ENCODE data around the gene SLC35A4. TPM values are rescaled to one million over a fixed set of nuclear protein-coding genes. Genes with fewer than 3 reads are reported as not detected.

The SLC35A4 gene
- total RNA-seq, 2 donors from 2014 or later: 61.6 to 68.9 TPM

DNA sequence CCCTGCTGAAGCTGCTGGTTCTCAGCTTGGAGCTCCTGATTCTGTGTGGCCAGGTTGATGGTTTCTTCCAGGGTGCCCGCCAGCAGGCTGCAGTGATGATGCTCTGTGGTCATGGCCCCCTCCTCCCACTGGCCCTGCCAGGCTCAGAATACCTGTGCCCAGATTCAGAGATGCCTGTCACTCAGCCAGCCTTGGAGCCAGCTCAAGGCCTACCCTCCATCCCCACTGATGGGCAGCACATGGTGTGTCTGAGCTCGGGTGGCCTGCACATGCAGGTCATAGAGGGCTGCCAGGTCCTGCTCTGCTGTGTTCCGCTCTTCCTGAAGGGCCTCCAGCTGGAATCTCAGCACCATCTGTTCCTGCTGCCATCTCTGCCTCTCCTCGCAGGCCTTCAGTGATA, 5.4 kb downstream of the SLC35A4 start:
- no peaks in the 10 kb centered on the region for H3K27me3 ChIP-seq (ENCODE audit: control insufficient read depth, insufficient read depth, low read length, poor library complexity, severe bottlenecking)
- TF ChIP-seq, protein P1, sequence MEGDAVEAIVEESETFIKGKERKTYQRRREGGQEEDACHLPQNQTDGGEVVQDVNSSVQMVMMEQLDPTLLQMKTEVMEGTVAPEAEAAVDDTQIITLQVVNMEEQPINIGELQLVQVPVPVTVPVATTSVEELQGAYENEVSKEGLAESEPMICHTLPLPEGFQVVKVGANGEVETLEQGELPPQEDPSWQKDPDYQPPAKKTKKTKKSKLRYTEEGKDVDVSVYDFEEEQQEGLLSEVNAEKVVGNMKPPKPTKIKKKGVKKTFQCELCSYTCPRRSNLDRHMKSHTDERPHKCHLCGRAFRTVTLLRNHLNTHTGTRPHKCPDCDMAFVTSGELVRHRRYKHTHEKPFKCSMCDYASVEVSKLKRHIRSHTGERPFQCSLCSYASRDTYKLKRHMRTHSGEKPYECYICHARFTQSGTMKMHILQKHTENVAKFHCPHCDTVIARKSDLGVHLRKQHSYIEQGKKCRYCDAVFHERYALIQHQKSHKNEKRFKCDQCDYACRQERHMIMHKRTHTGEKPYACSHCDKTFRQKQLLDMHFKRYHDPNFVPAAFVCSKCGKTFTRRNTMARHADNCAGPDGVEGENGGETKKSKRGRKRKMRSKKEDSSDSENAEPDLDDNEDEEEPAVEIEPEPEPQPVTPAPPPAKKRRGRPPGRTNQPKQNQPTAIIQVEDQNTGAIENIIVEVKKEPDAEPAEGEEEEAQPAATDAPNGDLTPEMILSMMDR (conservative IDR thresholded peaks at IDR 0.05): no peak
- H3K4me3 ChIP-seq (ENCODE audit: low read length): no peak overlapping the region
- H3K4me1 ChIP-seq (ENCODE audit: control insufficient read depth, insufficient read depth, low read length): peaks cover 15% of the 10 kb centered on the region
- H3K27ac ChIP-seq (ENCODE audit: low read depth, low read length): no peak overlapping the region
- peaks cover 24% of the 10 kb centered on the region for H3K4me1 Mint-ChIP-seq
- H3K9ac ChIP-seq (ENCODE audit: extremely low read depth, low read length, poor library complexity, severe bottlenecking): no peak overlapping the region
- 95 to 100% methylated on average over 4 of the region's 4 CpGs for WGBS, 2 experiments (ENCODE audit: insufficient coverage in 1 of 2, insufficient read length in 1 of 2)
- DNase-seq: no peak
- H3K4me3 Mint-ChIP-seq: no peak overlapping the region
- peaks cover 3% of the 10 kb centered on the region for H3K9me3 ChIP-seq (ENCODE audit: control insufficient read depth, low read length)
- no peaks in the 10 kb centered on the region for H3K27me3 Mint-ChIP-seq (ENCODE audit: insufficient read depth)
- peaks cover 20% of the 10 kb centered on the region for H3K36me3 Mint-ChIP-seq (ENCODE audit: low read depth)
- H3K27ac Mint-ChIP-seq: no peak overlapping the region
- H3K36me3 ChIP-seq (ENCODE audit: control insufficient read depth, insufficient read depth, low read length): peaks cover 29% of the 10 kb centered on the region
- no peaks in the 10 kb centered on the region for H3K9me3 Mint-ChIP-seq

DNA sequence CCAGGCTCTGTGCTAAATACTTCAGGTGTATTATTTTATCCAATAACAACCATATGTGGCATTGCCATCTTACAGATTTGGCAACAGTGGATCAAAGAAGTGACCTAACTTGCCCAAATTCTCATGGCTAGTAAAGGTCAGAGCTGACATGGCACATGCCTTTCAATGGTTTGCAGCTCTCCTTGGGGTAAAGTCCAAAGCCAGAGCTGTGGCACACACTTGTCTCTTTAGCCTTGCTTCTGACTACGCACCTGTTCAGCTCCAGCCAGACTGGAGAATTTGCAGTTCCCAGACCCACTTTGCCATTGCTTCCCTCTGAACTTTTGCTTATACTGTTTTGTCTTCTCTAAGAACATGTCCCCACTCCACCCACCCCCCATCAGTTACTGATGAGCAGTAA, 5.9 kb downstream of the SLC35A4 start:
- Histone ChIP-seq H3K27ac (ENCODE audit: low read depth, low read length) (no peak overlapping the region), H3K4me1 (ENCODE audit: control insufficient read depth, insufficient read depth, low read length) (peaks cover 14% of the 10 kb centered on the region), H3K36me3 (ENCODE audit: control insufficient read depth, insufficient read depth, low read length) (peaks cover 29% of the 10 kb centered on the region), H3K4me3 (ENCODE audit: low read length) (no peak overlapping the region), H3K9ac (ENCODE audit: extremely low read depth, low read length, poor library complexity, severe bottlenecking) (no peak overlapping the region), H3K9me3 (ENCODE audit: control insufficient read depth, low read length) (peaks cover 3% of the 10 kb centered on the region), H3K27me3 (ENCODE audit: control insufficient read depth, insufficient read depth, low read length, poor library complexity, severe bottlenecking) (no peaks in the 10 kb centered on the region)
- H3K27me3 Mint-ChIP-seq (ENCODE audit: insufficient read depth): no peaks in the 10 kb centered on the region
- H3K27ac Mint-ChIP-seq: no peak overlapping the region
- TF ChIP-seq, protein P1 (conservative IDR thresholded peaks at IDR 0.05): no peak
- peaks cover 20% of the 10 kb centered on the region for H3K36me3 Mint-ChIP-seq (ENCODE audit: low read depth)
- 94 to 100% methylated on average over 1 of the region's 1 CpG for WGBS, 2 experiments (ENCODE audit: insufficient coverage in 1 of 2, insufficient read length in 1 of 2)
- peaks cover 24% of the 10 kb centered on the region for H3K4me1 Mint-ChIP-seq
- DNase-seq: no peak
- no peak overlapping the region for H3K4me3 Mint-ChIP-seq
- peaks cover 2% of the 10 kb centered on the region for H3K9me3 Mint-ChIP-seq

DNA sequence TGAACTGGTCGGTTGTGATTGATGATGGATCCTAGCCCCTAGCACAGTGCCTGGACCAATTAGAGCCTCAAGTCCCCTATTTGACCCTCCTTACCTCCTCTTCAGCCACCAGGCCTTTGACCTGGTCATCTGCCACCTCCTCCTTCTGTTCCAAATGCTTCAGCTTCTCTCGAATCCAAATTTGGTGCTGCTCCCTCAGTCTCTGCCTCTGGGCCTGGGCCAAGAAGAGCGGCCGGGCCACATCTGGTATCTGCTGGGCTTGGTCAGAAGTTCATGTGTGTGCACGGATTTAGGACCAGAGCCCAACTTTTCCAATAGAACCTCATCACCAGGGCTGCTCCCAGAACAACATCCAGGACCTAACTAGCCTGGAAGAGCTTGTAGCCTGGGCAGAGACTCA, 6.5 kb downstream of the SLC35A4 start:
- TF ChIP-seq, protein P1 (conservative IDR thresholded peaks at IDR 0.05): no peak

More for the DNA sequence above, 6.5 kb downstream of the SLC35A4 start:
- no peak overlapping the region for H3K9ac ChIP-seq (ENCODE audit: extremely low read depth, low read length, poor library complexity, severe bottlenecking)
- H3K4me3 Mint-ChIP-seq: no peak overlapping the region
- peaks cover 5% of the 10 kb centered on the region for H3K9me3 ChIP-seq (ENCODE audit: control insufficient read depth, low read length)
- H3K36me3 Mint-ChIP-seq (ENCODE audit: low read depth): peaks cover 18% of the 10 kb centered on the region
- no peak overlapping the region for H3K27ac Mint-ChIP-seq
- H3K36me3 ChIP-seq (ENCODE audit: control insufficient read depth, insufficient read depth, low read length): peaks cover 25% of the 10 kb centered on the region
- H3K27me3 Mint-ChIP-seq (ENCODE audit: insufficient read depth): no peaks in the 10 kb centered on the region
- peaks cover 4% of the 10 kb centered on the region for H3K9me3 Mint-ChIP-seq
- 90% methylated on average over 5 of the region's 5 CpGs; no CpG with 5 or more reads in 1 of the 2 experiments for WGBS, 2 experiments (ENCODE audit: insufficient coverage in 1 of 2, insufficient read length in 1 of 2)
- no peak for DNase-seq
- H3K4me1 Mint-ChIP-seq: peaks cover 18% of the 10 kb centered on the region
- no peak overlapping the region for H3K4me3 ChIP-seq (ENCODE audit: low read length)
- peaks cover 9% of the 10 kb centered on the region for H3K4me1 ChIP-seq (ENCODE audit: control insufficient read depth, insufficient read depth, low read length)
- H3K27me3 ChIP-seq (ENCODE audit: control insufficient read depth, insufficient read depth, low read length, poor library complexity, severe bottlenecking): no peaks in the 10 kb centered on the region
- H3K27ac ChIP-seq (ENCODE audit: low read depth, low read length): no peak overlapping the region

All from endodermal cell (in vitro differentiated cells).